H1 (cell line): ENCODE measurements around the gene BBS7. TPM values are rescaled to one million over a fixed set of nuclear protein-coding genes. Genes with fewer than 3 reads are reported as not detected.

ENCODE experiments used
- CTCF ChIA-PET: fragments of 300-600 bp; sonication (Branson Sonifier 250); formaldehyde crosslinking; loops from one replicate; lab custom pipeline; 2021; ENCODE audit not compliant: partially characterized antibody; lab: Charles Lee
- POLR2A ChIA-PET: fragments of 300-600 bp; sonication (Branson Sonifier 250); formaldehyde crosslinking; loops from one replicate; lab custom pipeline; 2021; ENCODE audit warnings: inconsistent platforms; ENCODE audit not compliant: partially characterized antibody; lab: Charles Lee
- DNase-seq, 2 experiments: peaks; one replicate each; pipeline versions ENCODE4 v3.0.0 to v3.0.0-alpha.2; 2010 to 2022; ENCODE audit warnings: low spot score in 2 of 2, low read depth in 1 of 2, mixed read lengths in 1 of 2
- FAIRE-seq: peaks from 2 replicates; lab custom pipeline; 2011; peaks lifted over from hg19 to GRCh38; lab: Jason Lieb, UNC
- H2AFZ ChIP-seq: 2 replicates; pipeline ENCODE4 v1.8.1; 2012; ENCODE audit warnings: low read length, inconsistent platforms
- H2AK5ac ChIP-seq: 2 replicates; pipeline ENCODE4 v1.6.1; 2013; ENCODE audit warnings: low read depth, low read length
- H2BK120ac ChIP-seq: replicated peaks from 2 replicates; pipeline ENCODE3; 2013; ENCODE audit warnings: low read depth, low read length, inconsistent platforms
- H2BK12ac ChIP-seq: 2 replicates; pipeline ENCODE4 v1.6.1; 2013; ENCODE audit warnings: low read depth, low read length
- H2BK15ac ChIP-seq: 2 replicates; pipeline ENCODE4 v1.6.1; 2013; ENCODE audit warnings: low read length
- H2BK20ac ChIP-seq: 2 replicates; pipeline ENCODE4 v1.6.1; 2013; ENCODE audit warnings: low read length
- H2BK5ac ChIP-seq: 2 replicates; pipeline ENCODE4 v1.6.1; 2013; ENCODE audit warnings: low read depth, low read length
- H3K14ac ChIP-seq: 2 replicates; pipeline ENCODE4 v1.6.1; 2013; ENCODE audit warnings: inconsistent platforms; ENCODE audit not compliant: insufficient read length
- H3K18ac ChIP-seq: 2 replicates; pipeline ENCODE4 v1.6.1; 2013; ENCODE audit warnings: low read length; ENCODE audit errors: extremely low read depth
- H3K23ac ChIP-seq: 2 replicates; pipeline ENCODE4 v1.6.1; 2013; ENCODE audit warnings: inconsistent platforms; ENCODE audit not compliant: insufficient read length
- H3K23me2 ChIP-seq: 2 replicates; pipeline ENCODE4 v1.6.1; 2013; ENCODE audit warnings: low read depth, low read length
- H3K27ac ChIP-seq: 2 replicates; pipeline ENCODE4 v1.6.1; 2011; ENCODE audit warnings: low read depth, low read length, inconsistent platforms
- H3K27me3 ChIP-seq, 4 experiments: replicated peaks in 1 of 4; 1 replicate in 1 of 4; 2 replicates in 3 of 4; pipeline versions ENCODE4 v1.6.1 to v1.8.1; 2011 to 2013; ENCODE audit warnings: low read length in 3 of 4, mild to moderate bottlenecking in 3 of 4, inconsistent platforms in 2 of 4, mixed read lengths in 2 of 4, moderate library complexity in 1 of 4; ENCODE audit not compliant: control insufficient read depth in 3 of 4, insufficient read depth in 3 of 4; ENCODE audit errors: extremely low read depth in 1 of 4
- H3K36me3 ChIP-seq, 4 experiments: 2 replicates each; pipeline versions ENCODE4 v1.6.1 to v1.8.1; 2011 to 2013; ENCODE audit warnings: mild to moderate bottlenecking in 4 of 4, low read length in 3 of 4, moderate library complexity in 2 of 4, control low read depth in 1 of 4, inconsistent platforms in 1 of 4; ENCODE audit not compliant: insufficient read depth in 4 of 4, control insufficient read depth in 2 of 4
- H3K4ac ChIP-seq: replicated peaks from 2 replicates; pipeline ENCODE3; 2013; ENCODE audit warnings: low read length, low read depth, mixed read lengths, inconsistent platforms; ENCODE audit not compliant: insufficient read length
- H3K4me1 ChIP-seq, 4 experiments: replicated peaks in 1 of 4; 1 replicate in 1 of 4; 2 replicates in 3 of 4; pipeline versions ENCODE4 v1.6.1 to v1.8.1; 2011 to 2013; ENCODE audit warnings: low read length in 3 of 4, inconsistent platforms in 2 of 4, mixed read lengths in 1 of 4; ENCODE audit not compliant: insufficient read depth in 4 of 4, control insufficient read depth in 3 of 4
- H3K4me2 ChIP-seq, 2 experiments: 2 replicates each; pipeline versions ENCODE4 v1.6.1 to v1.8.1; 2011 to 2013; ENCODE audit warnings: low read depth in 2 of 2, low read length in 2 of 2, control low read depth in 1 of 2, inconsistent platforms in 1 of 2, mild to moderate bottlenecking in 1 of 2; ENCODE audit not compliant: insufficient read depth in 1 of 2
- H3K4me3 ChIP-seq, 4 experiments: fragments of 200-600, 300-600 bp in 1 of 4; sonication (generic), shearing (Covaris generic), sonication (Bioruptor Twin) in 1 of 4; 2 replicates each; pipeline versions ENCODE4 v1.5.1 to v1.8.1; 2011 to 2016; ENCODE audit warnings: low read length in 4 of 4, low read depth in 3 of 4, control low read depth in 2 of 4, inconsistent platforms in 2 of 4, mild to moderate bottlenecking in 2 of 4, mixed read lengths in 1 of 4, moderate library complexity in 1 of 4; ENCODE audit not compliant: insufficient read depth in 2 of 4; ENCODE audit errors: extremely low read depth in 1 of 4
- H3K56ac ChIP-seq: replicated peaks from 2 replicates; pipeline ENCODE3; 2013; ENCODE audit warnings: low read depth, mild to moderate bottlenecking, mixed read lengths, low read length, inconsistent platforms; ENCODE audit not compliant: insufficient read length
- H3K79me1 ChIP-seq: 2 replicates; pipeline ENCODE4 v1.6.1; 2013; ENCODE audit warnings: low read depth, low read length, control low read depth
- H3K79me2 ChIP-seq, 2 experiments: 2 replicates each; pipeline versions ENCODE4 v1.6.1 to v1.8.1; 2012 to 2013; ENCODE audit warnings: low read length in 2 of 2, mild to moderate bottlenecking in 2 of 2, inconsistent platforms in 1 of 2; ENCODE audit not compliant: insufficient read depth in 2 of 2, control insufficient read depth in 1 of 2
- H3K9ac ChIP-seq, 4 experiments: replicated peaks in 1 of 4; 1 replicate in 1 of 4; 2 replicates in 3 of 4; pipeline versions ENCODE4 v1.6.1 to v1.8.1; 2011 to 2013; ENCODE audit warnings: low read depth in 3 of 4, low read length in 3 of 4, control low read depth in 2 of 4, mild to moderate bottlenecking in 2 of 4, moderate library complexity in 2 of 4, inconsistent platforms in 1 of 4; ENCODE audit errors: extremely low read depth in 1 of 4
- H3K9me3 ChIP-seq, 2 experiments: 2 replicates each; pipeline versions ENCODE4 v1.6.1 to v1.8.1; 2012 to 2013; ENCODE audit warnings: mild to moderate bottlenecking in 2 of 2, moderate library complexity in 2 of 2, control low read depth in 1 of 2, inconsistent platforms in 1 of 2, low read depth in 1 of 2, low read length in 1 of 2, mixed read lengths in 1 of 2; ENCODE audit not compliant: insufficient read depth in 2 of 2
- H4K20me1 ChIP-seq, 2 experiments: replicated peaks in 1 of 2; 2 replicates each; pipeline versions ENCODE3 to v1.8.1; 2011 to 2013; ENCODE audit warnings: inconsistent platforms in 2 of 2, low read length in 2 of 2, mild to moderate bottlenecking in 1 of 2; ENCODE audit not compliant: insufficient read depth in 2 of 2, control insufficient read depth in 1 of 2
- H4K5ac ChIP-seq: 2 replicates; pipeline ENCODE4 v1.6.1; 2013; ENCODE audit warnings: low read length, low read depth, mixed read lengths, inconsistent platforms; ENCODE audit not compliant: insufficient read length
- H4K8ac ChIP-seq: 2 replicates; pipeline ENCODE4 v1.8.0; 2013; ENCODE audit warnings: mild to moderate bottlenecking, moderate library complexity, low read length, inconsistent platforms; ENCODE audit not compliant: insufficient read depth; ENCODE audit errors: extremely low read depth
- H4K91ac ChIP-seq: replicated peaks from 2 replicates; pipeline ENCODE3; 2013; ENCODE audit warnings: low read length, mixed read lengths, inconsistent platforms; ENCODE audit not compliant: insufficient read length
- ATF2 ChIP-seq: IDR thresholded peaks from 2 replicates; pipeline ENCODE4 v1.6.1; 2012; ENCODE audit warnings: low read length, inconsistent platforms
- EP300 ChIP-seq, 2 experiments: IDR thresholded peaks; 1 replicate in 1 of 2; 2 replicates in 1 of 2; pipeline ENCODE4 v1.6.1; 2011 to 2012; ENCODE audit warnings: low read depth in 2 of 2, low read length in 2 of 2, mild to moderate bottlenecking in 2 of 2, borderline replicate concordance in 1 of 2, inconsistent platforms in 1 of 2, moderate library complexity in 1 of 2
- HDAC2 ChIP-seq, 2 experiments: fragments of 300-600 bp in 1 of 2; sonication (generic) in 1 of 2; IDR thresholded peaks; 2 replicates each; pipeline ENCODE4 v1.6.1; 2011 to 2012; ENCODE audit warnings: low read depth in 2 of 2, low read length in 2 of 2, mild to moderate bottlenecking in 2 of 2, moderate library complexity in 2 of 2, borderline replicate concordance in 1 of 2, inconsistent platforms in 1 of 2
- HDAC6 ChIP-seq: IDR thresholded peaks from one replicate; pipeline ENCODE4 v1.7.1; 2012; ENCODE audit warnings: low read depth, mild to moderate bottlenecking, inconsistent platforms, low read length, moderate library complexity
- MAFK ChIP-seq: IDR thresholded peaks from 2 replicates; pipeline ENCODE4 v1.6.1; 2012; ENCODE audit warnings: low read depth, mild to moderate bottlenecking, improper control_type of control experiment, low read length
- NRF1 ChIP-seq: IDR thresholded peaks from 2 replicates; pipeline ENCODE4 v1.6.1; 2011; ENCODE audit warnings: mild to moderate bottlenecking, low read depth, low read length, improper control_type of control experiment
- SP1 ChIP-seq: IDR thresholded peaks from 2 replicates; pipeline ENCODE4 v1.6.1; 2011; ENCODE audit warnings: low read depth, low read length
- SP2 ChIP-seq: IDR thresholded peaks from 2 replicates; pipeline ENCODE4 v1.6.1; 2012; ENCODE audit warnings: mild to moderate bottlenecking, low read length, inconsistent platforms
- TAF1 ChIP-seq: IDR thresholded peaks from 2 replicates; pipeline ENCODE4 v1.6.1; 2011; ENCODE audit warnings: mild to moderate bottlenecking, low read depth, low read length
- TAF7 ChIP-seq: optimal IDR thresholded peaks from 2 replicates; pipeline ENCODE3; 2011; ENCODE audit warnings: low read depth, mild to moderate bottlenecking, inconsistent platforms, low read length, moderate library complexity, borderline replicate concordance
- TBP ChIP-seq: IDR thresholded peaks from 2 replicates; pipeline ENCODE4 v1.6.1; 2011; ENCODE audit warnings: low read depth, low read length, improper control_type of control experiment
- TEAD4 ChIP-seq: IDR thresholded peaks from 2 replicates; pipeline ENCODE4 v1.6.1; 2012; ENCODE audit warnings: low read depth, low read length, inconsistent platforms, mixed read lengths
- polyA plus RNA-seq, 7 experiments: library from polyadenylated mRNA; depleted of rRNA in 3 of 7; stranded (reverse) in 5 of 7; unstranded in 2 of 7; fragments of >200 nt in 5 of 7; fragments of 200-250 nt in 2 of 7; gene quantifications; 1 replicate in 5 of 7; 2 replicates in 1 of 7; 4 replicates in 1 of 7; pipeline versions ENCODE4 v1.2.1 to v1.2.3, GENCODE V29; 2011 to 2013; ENCODE audit warnings: missing spikeins in 2 of 7, mixed read lengths in 2 of 7
- total RNA-seq: library from RNA; stranded (reverse); fragmentation: NEBNext Ultra II Directional; extraction: Animal tissue kit (Norgen Biotek cat#: 25700); gene quantifications from 2 replicates; pipeline ENCODE4 v1.2.1, GENCODE V29; 2021

Gene BBS7
- total and polyA plus RNA-seq, 2 of the 8 experiments (the other 6 are each of a cell fraction or from before 2014, with no cell fraction given) = 16.6 to 21.5 TPM

- Histone ChIP-seq H3K9ac (no peak overlapping the region), H4K8ac (no peak overlapping the region), H3K36me3 (no peaks in the 10 kb centered on the region), H2BK20ac (no peak overlapping the region), H4K20me1 (no peaks in the 10 kb centered on the region), H3K4me1 (peaks cover 8 to 20% (median 14%) of the 10 kb centered on the region in 4 experiments), H3K18ac (no peak overlapping the region), H2BK12ac (no peak overlapping the region), H3K9me3 (no peaks in the 10 kb centered on the region), H3K4me2 (peak overlapping the region in 1 of 2 experiments; percentile 3; a peak in 2 of 4 replicates), H3K27me3 (peaks cover 0 to 1% (median 0%) of the 10 kb centered on the region in 4 experiments; a peak in 1 of 7 replicates), H2BK120ac (no peak overlapping the region), H4K5ac (peak overlapping the region; percentile 77), H3K23me2 (peaks cover 3% of the 10 kb centered on the region), H3K79me1 (no peaks in the 10 kb centered on the region), H3K23ac (no peak overlapping the region), H3K79me2 (peaks cover under 1% of the 10 kb centered on the region in 2 experiments; a peak in 1 of 4 replicates), H3K56ac (no peak overlapping the region), H2BK15ac (no peak overlapping the region), H3K4me3 (peak overlapping the region in 1 of 4 experiments; percentile 27; a peak in 1 of 8 replicates), H3K4ac (no peak overlapping the region), H4K91ac (no peak overlapping the region), H2AK5ac (no peak overlapping the region), H2BK5ac (no peak overlapping the region), H2AFZ (no peak overlapping the region), H3K27ac (peak overlapping the region; percentile 30; the same call in 1 of the 2 replicates), H3K14ac (no peak overlapping the region)
- no peak for DNase-seq
- CTCF ChIA-PET = interaction anchor here (0.6 kb wide), 2 partner anchors 15 to 121 kb away, joined by 3 read pairs; no protein-coding TSS in a partner anchor
- POLR2A ChIA-PET = interaction anchor here (1.6 to 14.8 kb wide), 6 partner anchors 10 to 100 kb away, joined by 5 to 246 read pairs (median 10); partner anchors contain the start of genes ANXA5, CCNA2 and SMIM43
- no peak for FAIRE-seq
- TF ChIP-seq TAF7 (peak; percentile 49), HDAC2 (IDR thresholded peaks at IDR 0.05; ENCODE audit: borderline replicate concordance in 1 of 2, low read depth in 2 of 2, low read length in 2 of 2) (0 out of 4 replicates have a peak, but pooled peaks of 1 of the 2 experiments have one; percentile 56), MAFK (peak; percentile 11; the same call in 1 of the 2 replicates), ATF2 (no peak), HDAC6 (no peak), TAF1 (peak; percentile 75), TBP (peak; percentile 79), SP1 (0 out of 2 replicates have a peak, but pooled peaks have one; percentile 49), SP2 (no peak), EP300 (IDR thresholded peaks at IDR 0.05; ENCODE audit: borderline replicate concordance in 1 of 2, low read depth in 2 of 2, low read length in 2 of 2) (peak in 1 of 2 experiments; percentile 46; a peak in 1 of 3 replicates), TEAD4 (no peak), NRF1 (no peak)
These were observed 74.0 kb downstream of the BBS7 start for GRCh38 chr4:121796283-121796682.
